ENCODE data around the gene ACTA1. TPM values are rescaled to one million over a fixed set of nuclear protein-coding genes. Genes with fewer than 3 reads are reported as not detected.

The ACTA1 gene
- total and polyA plus RNA-seq, 2 of the 8 experiments (the other 6 are each of a cell fraction or from before 2014, with no cell fraction given): 23.5 to 58.2 TPM

GRCh38 chr1:229428256-229428655 lies 5.6 kb downstream of the ACTA1 start:
- Histone ChIP-seq H3K79me2 (ENCODE audit: control insufficient read depth in 1 of 2, insufficient read depth in 2 of 2, low read length in 2 of 2) (no peaks in the 10 kb centered on the region), H4K8ac (ENCODE audit: extremely low read depth, insufficient read depth, low read length) (no peak overlapping the region), H4K20me1 (replicated peaks in 1 of 2; ENCODE audit: control insufficient read depth in 1 of 2, insufficient read depth in 2 of 2, low read length in 2 of 2) (no peaks in the 10 kb centered on the region), H3K23ac (ENCODE audit: insufficient read length) (no peak overlapping the region), H4K5ac (ENCODE audit: insufficient read length, low read depth, low read length) (no peak overlapping the region), H3K4ac (replicated peaks; ENCODE audit: insufficient read length, low read depth, low read length) (no peak overlapping the region), H3K18ac (ENCODE audit: extremely low read depth, low read length) (no peak overlapping the region), H2BK120ac (replicated peaks; ENCODE audit: low read depth, low read length) (no peak overlapping the region), H2BK5ac (ENCODE audit: low read depth, low read length) (no peak overlapping the region), H3K36me3 (ENCODE audit: control insufficient read depth in 2 of 4, insufficient read depth in 4 of 4, low read length in 3 of 4) (no peaks in the 10 kb centered on the region; a peak in 1 of 8 replicates), H3K4me1 (replicated peaks in 1 of 4; ENCODE audit: control insufficient read depth in 3 of 4, insufficient read depth in 4 of 4, low read length in 3 of 4) (peaks cover 0 to 11% (median 6%) of the 10 kb centered on the region in 4 experiments; a peak in 6 of 7 replicates), H2AK5ac (ENCODE audit: low read depth, low read length) (no peak overlapping the region), H3K9ac (replicated peaks in 1 of 4; ENCODE audit: extremely low read depth in 1 of 4, low read depth in 3 of 4, low read length in 3 of 4) (no peak overlapping the region), H2AFZ (ENCODE audit: low read length) (no peak overlapping the region), H3K4me3 (ENCODE audit: extremely low read depth in 1 of 4, insufficient read depth in 2 of 4, low read depth in 3 of 4, low read length in 4 of 4) (no peak overlapping the region), H3K79me1 (ENCODE audit: low read depth, low read length) (no peaks in the 10 kb centered on the region), H3K27me3 (replicated peaks in 1 of 4; ENCODE audit: control insufficient read depth in 3 of 4, extremely low read depth in 1 of 4, insufficient read depth in 3 of 4, low read length in 3 of 4) (peaks cover 24 to 34% (median 33%) of the 10 kb centered on the region in 4 experiments), H3K56ac (replicated peaks; ENCODE audit: insufficient read length, low read depth, low read length) (no peak overlapping the region), H2BK20ac (ENCODE audit: low read length) (no peak overlapping the region), H3K9me3 (ENCODE audit: insufficient read depth in 2 of 2, low read depth in 1 of 2, low read length in 1 of 2) (peaks cover 0 to 3% of the 10 kb centered on the region in 2 experiments; a peak in 1 of 4 replicates), H2BK12ac (ENCODE audit: low read depth, low read length) (no peak overlapping the region), H3K27ac (ENCODE audit: low read depth, low read length) (no peak overlapping the region), H4K91ac (replicated peaks; ENCODE audit: insufficient read length, low read length) (no peak overlapping the region), H3K14ac (ENCODE audit: insufficient read length) (no peak overlapping the region), H3K23me2 (ENCODE audit: low read depth, low read length) (no peaks in the 10 kb centered on the region; the same call in 1 of the 2 replicates), H2BK15ac (ENCODE audit: low read length) (no peak overlapping the region), H3K4me2 (ENCODE audit: insufficient read depth in 1 of 2, low read depth in 2 of 2, low read length in 2 of 2) (no peak overlapping the region)
- CTCF ChIA-PET (ENCODE audit: partially characterized antibody): interaction anchor here (3.2 to 7.2 kb wide), 2 partner anchors 8 to 20 kb away, joined by 16 to 47 read pairs; no protein-coding TSS in a partner anchor
- DNase-seq (ENCODE audit: low read depth in 1 of 2, low spot score in 2 of 2): no peak
- 85% methylated on average over 3 of the region's 3 CpGs; no CpG with 5 or more reads in 1 of the 2 experiments for WGBS, 2 experiments (ENCODE audit: extremely low coverage in 1 of 2, insufficient coverage in 1 of 2, insufficient read length in 1 of 2, insufficient replicate concordance in 2 of 2, low coverage in 1 of 2, low lambda C conversion rate in 2 of 2, missing lambda C conversion rate in 1 of 2)
- FAIRE-seq: no peak
- POLR2A ChIA-PET (ENCODE audit: partially characterized antibody): no interaction called here
- TF ChIP-seq HDAC2 (IDR thresholded peaks at IDR 0.05; ENCODE audit: borderline replicate concordance in 1 of 2, low read depth in 2 of 2, low read length in 2 of 2): no peak
- TF ChIP-seq TBP (IDR thresholded peaks at IDR 0.05; ENCODE audit: low read depth, low read length): no peak
- no peak for TF ChIP-seq CBX5 (IDR thresholded peaks at IDR 0.05; ENCODE audit: low read depth, low read length)
- no peak for TF ChIP-seq SP2 (IDR thresholded peaks at IDR 0.05; ENCODE audit: low read length)
- TF ChIP-seq SUZ12 (IDR thresholded peaks at IDR 0.05; ENCODE audit: low read length): no peak
- no peak for TF ChIP-seq MAFK (IDR thresholded peaks at IDR 0.05; ENCODE audit: low read depth, low read length)
- no peak for TF ChIP-seq NRF1 (IDR thresholded peaks at IDR 0.05; ENCODE audit: low read depth, low read length)
- no peak for TF ChIP-seq TEAD4 (IDR thresholded peaks at IDR 0.05; ENCODE audit: low read depth, low read length)
- no peak for TF ChIP-seq JUND (IDR thresholded peaks at IDR 0.05; ENCODE audit: low read length)
- no peak for TF ChIP-seq TCF12 (IDR thresholded peaks at IDR 0.05; ENCODE audit: low read depth, low read length)
- TF ChIP-seq POLR2A (IDR thresholded peaks at IDR 0.05; ENCODE audit: control extremely low read depth in 1 of 2, low read depth in 2 of 2, low read length in 2 of 2): no peak
- TF ChIP-seq RXRA (IDR thresholded peaks at IDR 0.05; ENCODE audit: insufficient read depth, low read depth, low read length): no peak
- TF ChIP-seq CTBP2 (IDR thresholded peaks at IDR 0.05; ENCODE audit: borderline replicate concordance, insufficient read depth, insufficient read length, low read length): no peak
- TF ChIP-seq CREB1 (IDR thresholded peaks at IDR 0.05): no peak
- TF ChIP-seq RNF2 (IDR thresholded peaks at IDR 0.05; ENCODE audit: borderline replicate concordance, low read depth, low read length, missing control alignments, poor library complexity, severe bottlenecking): no peak

Measured in H1 (cell line).